GM12878 (cell line): Measurements from ENCODE around the gene CFC1.
"Not testable (repeated sequence)": the region's sequence is repeated elsewhere in the genome, so short reads cannot be mapped to it uniquely, and the experiment has no call there.

Source experiments
- CTCF ChIP-seq, 3 experiments: IDR thresholded peaks in 2 of 3; conservative IDR thresholded peaks in 1 of 3; 2 replicates each; pipeline ENCODE4 v1.5.1; 2011; ENCODE audit warnings: low read depth in 3 of 3, low read length in 3 of 3, mild to moderate bottlenecking in 3 of 3, control low read depth in 2 of 3, moderate library complexity in 2 of 3, inconsistent platforms in 1 of 3, mixed read lengths in 1 of 3; ENCODE audit not compliant: control insufficient read depth in 2 of 3, insufficient read depth in 1 of 3; ENCODE audit errors: extremely low read depth in 1 of 3
- NFYB ChIP-seq: IDR thresholded peaks from 2 replicates; pipeline ENCODE4 v1.6.1; 2011; ENCODE audit warnings: low read depth, mild to moderate bottlenecking, low read length, improper control_type of control experiment, moderate library complexity; ENCODE audit not compliant: insufficient read depth
- PKNOX1 ChIP-seq: fragments of 450-650 bp; IDR thresholded peaks from 2 replicates; pipeline ENCODE4 v1.6.1; 2016; ENCODE audit warnings: mild to moderate bottlenecking
- POLR2A ChIP-seq: IDR thresholded peaks from 2 replicates; pipeline ENCODE4 v1.6.1; 2011; ENCODE audit warnings: low read depth, mild to moderate bottlenecking, low read length
- POLR2AphosphoS5 ChIP-seq: IDR thresholded peaks from 2 replicates; pipeline ENCODE4 v1.6.1; 2011; ENCODE audit warnings: mild to moderate bottlenecking, low read length, inconsistent platforms
- STAT3 ChIP-seq: IDR thresholded peaks from 2 replicates; pipeline ENCODE4 v1.6.1; 2011; ENCODE audit warnings: low read depth, low read length, improper control_type of control experiment
- USF2 ChIP-seq: IDR thresholded peaks from 2 replicates; pipeline ENCODE4 v1.6.1; 2011; ENCODE audit warnings: low read depth, low read length, improper control_type of control experiment, borderline replicate concordance
- ZBTB33 ChIP-seq: fragments of 450-650 bp; IDR thresholded peaks from 2 replicates; pipeline ENCODE4 v1.6.1; 2017; ENCODE audit warnings: mild to moderate bottlenecking

GRCh38 chr2:130610486-130610885, 11.1 kb upstream of the CFC1 start:
- not testable (repeated sequence) for TF ChIP-seq NFYB; PKNOX1; POLR2A; ZBTB33; CTCF (IDR thresholded peaks at IDR 0.05 in 2 of 3, conservative IDR thresholded peaks at IDR 0.05 in 1 of 3; ENCODE audit: control insufficient read depth in 2 of 3, extremely low read depth in 1 of 3, insufficient read depth in 1 of 3, low read depth in 3 of 3, low read length in 3 of 3); USF2; POLR2AphosphoS5; STAT3
